ENCODE measurements around the gene FAM20C.

FAM20C gene

GRCh38 chr7:302054-302992, 110.0 kb downstream of the FAM20C start:
- no peak for DNase-seq (ENCODE audit: low read depth in 2 of 2)

- no peak for DNase-seq (ENCODE audit: low read depth in 2 of 2)
Measured at GRCh38 chr7:303425-303824, 111.1 kb downstream of the FAM20C start.

DNA sequence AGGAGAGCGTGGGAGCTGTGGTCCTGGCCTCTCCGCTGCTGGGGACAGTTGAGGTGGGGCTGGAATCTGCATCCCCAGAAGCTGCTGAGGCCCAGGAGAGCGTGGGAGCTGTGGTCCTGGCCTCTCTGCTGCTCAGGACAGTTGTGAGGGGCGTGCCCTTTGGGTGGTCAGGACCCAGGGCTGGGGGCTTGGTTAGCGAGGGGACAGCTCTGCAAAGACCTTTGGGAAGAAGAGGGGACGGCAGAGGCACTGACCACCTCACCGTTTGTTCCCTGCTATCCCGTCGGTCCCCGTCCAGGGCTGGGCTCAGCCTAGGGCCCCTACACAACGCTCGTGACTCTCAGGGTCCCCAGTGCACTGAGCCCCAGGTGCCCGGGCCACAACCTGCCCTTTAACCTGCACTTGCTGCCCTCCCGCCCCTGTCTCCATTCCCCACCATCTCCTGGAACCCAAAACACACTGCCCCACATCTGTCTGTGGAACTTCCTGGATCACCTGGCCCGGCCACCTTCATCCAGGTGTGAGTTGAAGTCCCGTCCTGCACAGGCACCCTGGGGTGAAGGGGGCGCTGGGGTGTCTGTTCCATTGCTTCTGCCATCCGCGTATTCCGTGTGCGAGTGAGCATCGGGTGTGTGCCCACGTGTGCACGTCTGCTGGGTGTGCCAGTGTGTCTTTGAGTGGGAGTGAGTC, 111.7 kb downstream of the FAM20C start:
- no peak for DNase-seq (ENCODE audit: low read depth in 2 of 2)

DNA sequence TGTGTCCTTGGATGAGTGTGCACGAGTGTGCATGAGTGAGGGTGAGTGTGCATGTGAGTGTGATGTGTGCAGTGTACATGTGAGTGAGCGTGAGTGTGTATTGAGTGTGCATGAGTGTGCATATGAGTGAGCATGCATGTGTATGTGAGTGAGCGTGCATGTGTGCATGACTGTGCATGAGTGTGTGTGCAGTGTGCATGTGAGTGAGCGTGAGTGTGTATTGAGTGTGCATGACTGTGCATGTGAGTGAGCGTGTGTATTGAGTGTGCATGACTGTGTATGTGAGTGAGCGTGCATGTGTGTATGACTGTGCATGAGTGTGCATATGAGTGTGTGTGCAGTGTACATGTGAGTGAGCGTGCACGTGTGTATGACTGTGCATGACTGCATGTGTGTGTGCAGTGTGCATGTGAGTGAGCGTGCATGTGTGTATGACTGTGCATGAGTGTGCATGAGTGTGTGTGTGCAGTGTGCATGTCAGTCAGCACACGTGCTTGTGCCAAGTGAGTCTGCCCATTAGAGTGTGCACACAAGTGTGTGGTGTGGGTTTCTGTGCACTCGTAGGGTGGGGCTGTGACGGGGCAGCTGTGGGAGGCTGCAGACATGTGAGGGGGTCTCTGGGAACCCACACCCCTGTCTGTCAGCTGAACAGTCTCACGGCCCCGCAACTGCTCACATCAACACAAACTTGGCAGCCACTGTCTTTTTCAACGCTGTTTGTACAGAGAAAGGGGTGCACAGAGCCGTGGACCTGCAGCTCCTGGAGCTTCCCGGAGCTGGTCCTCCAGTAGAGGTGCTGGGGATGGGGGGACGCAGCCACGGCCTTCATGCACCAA, 112.4 kb downstream of the FAM20C start:
- DNase-seq (ENCODE audit: low read depth in 2 of 2) = no peak

- DNase-seq (ENCODE audit: low read depth in 2 of 2) = no peak
Measured at GRCh38 chr7:305410-306151, 113.2 kb downstream of the FAM20C start.

DNA sequence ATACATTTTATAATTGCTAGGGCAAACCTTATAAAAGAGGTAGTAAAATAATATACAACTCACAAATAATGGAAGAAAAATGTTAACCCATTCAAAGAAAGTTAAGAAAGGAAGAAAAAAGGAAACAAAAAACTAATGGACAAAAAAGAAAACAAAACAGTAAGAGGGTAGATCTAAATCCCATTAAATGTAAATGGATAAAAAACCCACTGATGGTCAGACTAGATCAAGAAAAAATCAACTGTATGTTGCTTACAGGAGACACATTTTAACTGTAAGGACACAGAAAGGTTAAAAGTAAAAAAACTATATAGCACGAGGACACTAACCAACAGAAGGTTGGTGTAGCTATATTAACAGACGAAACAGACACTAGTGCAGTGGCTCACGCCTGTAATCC, 115.6 kb downstream of the FAM20C start:
- DNase-seq (ENCODE audit: low read depth in 2 of 2) = no peak

DNA sequence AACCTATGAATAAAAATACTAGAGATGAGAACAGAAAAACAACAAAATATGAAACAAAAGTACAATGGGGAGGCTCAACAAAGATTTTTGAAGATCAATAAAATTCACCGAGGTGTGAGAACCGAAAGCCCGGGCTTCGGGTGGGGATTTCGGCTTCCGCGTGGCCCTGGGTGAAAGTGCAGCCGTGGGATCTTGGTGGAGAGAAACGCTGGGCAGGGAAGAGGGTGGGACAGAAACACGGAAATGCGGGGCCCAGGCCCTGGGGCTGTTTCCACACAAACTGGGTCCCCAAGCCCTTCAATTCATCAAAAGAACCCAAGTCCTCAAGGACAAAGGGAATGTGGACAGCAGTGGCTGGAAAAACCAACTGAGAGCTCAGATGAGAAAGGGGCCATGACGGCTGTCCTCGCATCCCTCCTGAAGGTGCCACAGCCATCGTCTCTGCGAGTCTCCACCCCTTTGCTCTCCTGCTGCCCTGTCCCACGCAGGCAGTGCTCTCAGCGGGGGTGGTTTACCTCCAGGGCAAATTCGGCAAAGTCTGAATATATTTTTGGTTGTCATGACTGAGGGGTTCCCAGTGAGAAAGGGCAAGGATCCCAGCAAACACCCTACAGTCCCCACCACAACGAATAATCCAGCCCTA, 117.3 kb downstream of the FAM20C start:
- no peak for DNase-seq (ENCODE audit: low read depth in 2 of 2)
